Embryonic facial prominence (tissue), 1 donor: ENCODE data around the gene MAGEF1.
"Not testable (repeated sequence)": the region's sequence is repeated elsewhere in the genome, so short reads cannot be mapped to it uniquely, and the experiment has no call there.

Experiments used
- DNase-seq: peaks from one replicate; pipeline ENCODE4 v3.0.0-alpha.2; 2016; ENCODE audit errors: extremely low spot score

Gene MAGEF1

DNA sequence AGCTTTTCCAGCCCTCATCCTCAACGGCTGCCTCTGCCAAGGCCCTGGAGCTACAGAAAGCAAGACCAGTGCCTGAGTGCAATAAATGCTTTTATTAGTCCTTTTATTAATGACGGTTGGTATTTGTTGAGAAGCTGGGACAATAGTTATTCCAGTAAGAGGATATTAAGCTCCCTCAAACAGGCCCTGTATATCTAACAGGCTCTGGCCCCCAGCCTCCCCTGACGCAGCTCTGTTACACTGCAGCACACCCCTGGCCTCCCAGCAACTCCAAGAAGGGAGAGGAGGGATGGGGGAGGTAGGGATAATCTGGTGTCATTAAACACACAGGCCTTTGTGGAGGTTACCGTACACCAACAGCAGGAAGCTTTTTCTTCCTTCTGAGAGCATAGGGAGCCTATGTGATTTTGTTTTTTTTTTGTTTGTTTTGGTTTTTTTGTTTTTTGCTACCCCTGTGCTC, 30.8 kb upstream of the MAGEF1 start:
- DNase-seq = no peak

DNA sequence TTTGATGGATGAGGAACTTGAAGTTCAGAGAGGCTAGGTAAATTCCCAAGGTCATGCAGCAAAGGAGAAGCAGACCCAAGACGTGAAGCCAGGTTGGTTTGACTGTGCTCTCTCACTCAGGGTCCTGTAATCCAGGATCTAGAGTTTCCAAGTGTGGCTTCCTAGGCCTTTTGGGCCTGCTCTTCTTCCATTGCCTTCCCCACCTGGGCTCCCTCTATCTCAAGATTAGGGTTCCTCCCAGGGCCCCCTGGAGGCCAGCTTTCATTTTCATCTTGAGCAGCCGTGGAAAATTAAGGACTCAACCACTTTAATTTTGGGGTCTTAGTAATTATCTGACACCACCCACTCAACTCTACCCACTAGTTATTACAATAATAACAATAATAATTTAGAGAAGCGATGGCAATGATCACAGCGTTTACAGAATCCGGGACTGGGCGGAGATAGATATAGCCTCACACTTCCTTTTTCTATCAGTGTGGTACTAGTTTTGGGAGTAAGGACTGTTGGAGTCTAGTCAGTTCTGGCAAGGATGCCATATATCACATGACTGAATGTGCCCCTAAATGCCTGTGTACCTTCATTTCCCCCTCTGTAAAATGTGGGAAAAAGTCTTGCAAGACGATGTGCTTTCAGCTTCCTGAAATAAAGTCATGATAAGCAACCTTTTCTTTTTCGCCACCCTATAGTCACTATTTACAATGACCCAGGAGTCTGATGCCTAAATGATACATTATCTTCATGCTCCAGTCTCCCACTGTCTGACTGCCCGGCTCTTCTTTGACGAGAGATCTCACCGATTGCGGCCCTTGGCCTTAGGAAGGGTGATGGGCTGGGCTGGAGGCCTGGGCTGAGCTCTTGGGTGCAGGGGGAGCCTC, 30.2 kb upstream of the MAGEF1 start:
- no peak for DNase-seq

DNA sequence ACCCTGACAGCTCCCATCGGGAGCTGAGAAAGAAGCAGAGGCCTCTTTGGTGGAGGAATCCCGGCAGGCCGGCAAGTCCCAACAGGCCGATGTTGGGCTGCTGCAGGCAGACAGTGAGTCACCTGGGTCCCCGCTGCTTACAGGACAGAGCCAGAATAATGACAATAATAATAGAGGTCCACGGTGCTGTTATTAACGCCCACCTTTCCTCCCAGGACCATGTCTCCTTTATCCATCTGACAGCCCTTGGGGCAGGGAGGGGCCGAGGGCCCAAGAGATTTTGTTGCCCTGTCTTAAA, 29.3 kb upstream of the MAGEF1 start:
- DNase-seq = no peak

DNA sequence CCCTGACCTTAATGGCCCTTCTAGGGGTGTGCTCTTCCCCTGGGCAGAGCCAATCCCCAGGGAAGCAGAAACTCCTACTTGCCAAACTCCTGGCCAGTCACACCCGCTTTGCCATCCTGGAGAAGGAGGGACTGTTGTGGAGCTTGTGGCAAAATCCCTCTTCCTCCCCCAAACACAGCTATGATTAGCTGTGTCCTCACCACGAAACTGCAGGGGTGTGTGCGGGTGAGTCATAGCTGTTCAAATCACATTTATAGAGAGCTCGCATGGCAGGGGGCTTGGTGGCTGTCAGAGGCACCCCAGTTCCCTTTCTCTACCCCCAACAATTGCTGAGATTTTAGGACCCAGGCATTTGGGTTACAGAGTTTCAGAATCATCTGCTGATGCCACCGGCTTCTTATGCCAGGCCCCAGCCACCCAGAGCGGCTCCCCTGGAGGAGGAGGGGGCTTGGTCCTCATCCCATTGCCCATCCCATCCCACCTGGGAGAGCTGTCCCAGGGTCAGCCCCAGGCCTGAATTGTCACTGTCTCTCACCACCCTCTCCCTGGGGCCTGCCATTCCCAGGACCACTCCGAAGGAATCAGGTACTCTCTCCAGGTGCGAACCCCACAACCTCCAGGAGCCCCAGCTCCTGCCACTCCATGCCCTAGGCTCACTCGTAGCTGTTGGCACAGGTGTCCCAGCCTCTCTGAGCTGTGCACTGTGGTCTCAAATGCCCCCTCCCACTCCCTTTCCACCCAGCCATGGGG, 28.8 kb upstream of the MAGEF1 start:
- no peak for DNase-seq

DNA sequence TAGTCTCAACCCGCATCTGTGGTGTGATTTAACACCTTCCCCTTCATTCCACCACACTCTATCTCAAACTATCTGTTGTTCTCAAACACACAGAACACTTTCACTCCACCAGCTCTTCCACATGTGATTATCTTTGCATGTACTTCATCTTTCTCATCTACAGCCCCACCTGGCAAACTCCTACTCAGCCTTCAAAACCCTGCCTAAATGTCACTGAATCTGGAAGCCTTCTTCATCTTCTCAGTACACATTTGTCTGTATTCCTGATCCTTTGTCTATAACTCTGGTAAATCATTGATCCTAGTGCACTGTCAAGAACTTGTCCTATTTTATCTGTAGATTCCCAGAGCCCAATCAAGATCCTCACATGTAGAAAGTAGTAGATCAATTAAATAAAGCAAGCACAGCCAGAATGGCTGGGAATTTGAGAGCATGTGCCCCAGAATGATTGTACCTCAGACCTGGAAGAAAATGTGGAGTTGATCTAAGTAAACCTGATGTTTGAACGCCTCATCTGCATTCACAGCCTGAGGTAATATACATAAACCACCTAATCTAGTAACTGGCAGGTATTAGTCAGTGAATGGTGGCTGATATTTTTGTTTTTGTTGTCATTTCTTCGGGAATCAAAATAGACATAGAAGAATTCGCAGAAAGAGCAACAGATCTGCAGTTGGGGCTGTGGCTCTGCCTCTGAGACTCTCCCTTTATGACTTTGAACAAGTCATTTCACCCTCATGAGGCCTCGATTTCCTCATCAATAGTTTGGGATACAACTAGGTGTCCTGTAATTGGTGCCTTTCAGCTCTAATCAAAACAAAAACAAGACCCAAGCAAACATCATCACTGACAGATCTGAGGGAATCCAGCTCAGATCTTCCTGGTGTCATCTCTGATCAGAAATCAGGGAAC, 28.0 kb upstream of the MAGEF1 start:
- DNase-seq = no peak

DNA sequence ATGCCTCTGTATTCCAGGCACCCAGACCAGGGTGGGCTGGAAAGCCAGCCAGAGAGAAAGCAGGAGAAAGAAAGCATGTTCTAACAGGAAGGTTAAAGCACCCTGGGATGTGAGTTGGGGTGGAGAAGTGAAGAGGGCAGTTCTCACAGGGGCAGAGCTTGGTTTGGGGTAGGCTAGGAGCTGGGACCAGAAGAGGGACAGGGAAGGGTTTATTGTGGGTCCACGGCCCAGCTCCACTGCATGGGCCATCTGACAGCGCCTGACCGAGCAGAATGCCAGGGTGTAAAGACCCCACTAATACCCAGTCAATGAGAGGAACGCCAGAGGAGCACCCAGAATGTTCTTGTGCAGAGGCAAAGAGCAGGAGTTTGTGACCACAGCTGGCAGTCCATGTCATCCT, 27.1 kb upstream of the MAGEF1 start:
- no peak for DNase-seq

DNA sequence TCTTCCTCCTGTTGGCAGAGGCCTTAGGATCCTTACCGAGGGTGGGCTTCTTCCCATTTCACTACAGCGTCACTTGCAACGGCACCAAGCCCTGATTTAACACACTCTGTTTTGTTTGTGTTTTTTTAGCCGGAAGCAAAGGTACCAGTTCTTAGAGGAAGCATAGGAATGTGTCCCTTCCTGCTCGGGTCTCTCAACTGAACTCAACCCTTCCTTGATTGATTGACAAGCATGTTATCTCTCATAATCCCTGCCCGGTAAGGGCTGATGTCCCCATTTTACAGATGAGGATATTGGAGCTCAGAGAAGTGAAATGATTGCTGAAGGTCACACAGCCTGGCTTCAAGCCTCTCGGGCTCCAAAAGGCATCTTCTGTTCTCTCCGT, 26.6 kb upstream of the MAGEF1 start:
- no peak for DNase-seq

DNA sequence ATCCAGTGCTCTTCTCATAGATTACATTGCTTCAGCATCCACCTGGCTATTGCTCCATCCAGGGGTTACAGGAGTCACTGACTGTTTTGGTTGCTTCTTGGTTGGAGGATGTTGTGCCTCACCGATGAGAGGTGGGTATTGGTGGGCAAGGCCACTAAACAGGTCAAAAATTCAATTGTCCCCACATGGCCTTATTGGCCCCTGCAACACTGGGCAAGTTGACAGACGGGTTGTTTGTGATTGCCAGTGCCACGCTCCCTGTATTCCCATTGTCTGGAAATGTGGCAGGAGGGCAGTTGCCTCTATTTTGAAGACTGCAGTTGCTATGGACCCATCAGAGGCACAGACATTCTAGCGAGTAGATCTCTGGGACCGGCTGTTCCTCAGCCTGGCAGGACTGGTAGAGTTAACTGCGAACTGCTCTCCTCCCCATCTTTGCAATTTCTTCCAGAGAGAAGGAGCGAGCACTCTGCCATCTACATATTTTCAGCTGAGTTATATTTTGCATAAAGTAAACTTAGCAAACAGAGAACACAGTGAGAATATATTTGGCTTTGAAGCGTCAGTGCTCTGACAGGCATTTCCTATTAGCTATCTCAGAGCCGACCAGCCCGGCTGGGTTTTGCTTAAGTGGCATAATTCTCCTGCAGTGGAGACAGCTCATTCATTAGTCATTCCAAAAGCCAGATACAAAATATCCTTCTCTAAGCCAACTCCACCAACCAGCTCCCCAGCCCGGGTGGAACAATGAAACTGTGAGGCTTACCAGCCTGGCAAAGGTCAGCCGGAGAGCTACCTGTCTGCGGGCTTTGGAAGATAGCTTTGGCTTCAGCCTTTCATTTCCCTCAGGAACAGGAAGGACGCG, 26.0 kb upstream of the MAGEF1 start:
- DNase-seq = no peak

DNA sequence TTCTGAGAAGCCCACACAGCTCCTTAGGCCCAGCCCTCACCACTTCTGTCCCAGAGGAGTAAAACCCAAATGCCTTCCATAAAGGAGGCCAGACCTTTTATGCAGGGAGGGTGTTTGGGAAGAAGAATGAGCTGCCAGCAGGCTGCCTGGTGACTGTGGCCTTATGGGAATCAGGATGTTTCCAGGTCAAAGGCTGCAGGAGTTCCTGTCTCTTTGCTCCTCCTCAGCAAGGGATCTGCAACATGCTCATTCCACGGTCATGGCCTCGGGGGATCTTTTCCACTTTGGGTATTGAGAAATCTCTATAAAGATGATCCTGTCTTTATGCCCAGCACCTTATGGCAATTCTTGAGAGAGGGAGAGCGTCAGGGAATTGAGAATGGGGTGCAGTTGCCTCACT, 25.2 kb upstream of the MAGEF1 start:
- DNase-seq = no peak

DNA sequence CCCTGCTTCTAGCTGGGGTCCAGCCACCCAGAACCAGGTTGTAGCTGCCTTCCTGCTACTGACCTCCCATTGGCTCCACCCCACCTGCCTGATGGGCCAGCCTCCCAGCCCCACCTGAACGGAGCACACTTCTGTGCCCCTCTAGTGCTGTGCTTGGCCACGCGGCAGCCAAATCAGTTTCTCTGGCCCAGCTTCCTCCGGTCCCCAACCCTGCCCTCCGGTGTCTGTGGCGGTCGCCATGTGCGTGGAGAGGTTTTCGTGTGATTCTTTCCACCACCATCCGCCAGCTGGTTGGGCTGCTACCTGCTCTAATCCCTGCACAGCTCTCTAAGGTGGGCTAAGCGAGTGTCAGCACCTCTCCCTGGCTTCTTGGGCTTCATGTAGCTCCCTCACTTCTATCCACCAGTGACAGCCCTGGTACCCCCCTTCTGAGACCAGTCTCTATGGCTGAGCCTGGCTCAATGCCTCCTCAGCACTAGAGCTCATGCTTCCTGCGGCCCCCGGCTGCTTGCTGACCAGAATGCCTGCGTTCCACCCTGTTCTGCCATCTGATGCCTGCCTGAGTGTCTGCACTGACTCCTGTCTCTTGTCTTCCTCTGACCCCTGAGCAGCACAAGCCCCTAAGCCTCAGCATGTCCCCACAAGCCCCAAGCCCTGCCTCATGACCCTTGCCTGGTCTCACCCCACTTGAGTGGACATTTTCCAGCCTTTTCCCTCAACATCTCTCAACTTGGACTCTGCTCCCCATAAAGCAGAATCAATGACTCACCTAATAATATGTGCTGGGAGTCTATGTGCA, 23.2 kb upstream of the MAGEF1 start:
- DNase-seq = no peak

DNA sequence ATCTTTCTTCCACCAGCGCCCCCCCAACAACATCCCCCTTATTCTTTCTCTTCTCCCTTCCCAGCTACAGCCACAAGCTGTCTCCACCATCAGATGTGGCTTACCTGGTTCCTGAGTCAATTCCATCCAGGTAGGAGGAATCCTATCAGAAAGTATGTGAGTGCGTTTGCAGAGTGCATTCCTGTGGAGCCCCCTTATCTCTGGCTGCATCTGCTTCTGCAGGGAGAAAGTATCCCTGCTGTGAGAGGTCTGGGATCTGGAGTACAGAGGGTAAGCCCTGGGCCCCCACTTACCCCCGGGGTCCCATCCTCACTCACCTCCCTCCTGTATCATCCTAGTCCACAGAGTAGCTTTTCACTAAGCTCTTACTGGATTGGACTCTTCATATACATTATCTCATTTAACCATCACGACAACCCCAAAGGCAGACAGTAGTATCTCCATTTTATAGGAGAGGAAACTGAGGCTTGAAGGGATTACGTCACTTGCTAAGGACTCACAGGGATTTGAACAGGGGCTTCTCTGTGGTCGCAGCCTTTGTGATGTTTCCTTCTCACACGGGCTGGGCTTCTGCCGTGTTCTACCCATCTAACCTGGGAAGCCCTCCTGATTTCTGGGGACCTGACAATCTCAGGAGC, 22.2 kb upstream of the MAGEF1 start:
- no peak for DNase-seq

DNA sequence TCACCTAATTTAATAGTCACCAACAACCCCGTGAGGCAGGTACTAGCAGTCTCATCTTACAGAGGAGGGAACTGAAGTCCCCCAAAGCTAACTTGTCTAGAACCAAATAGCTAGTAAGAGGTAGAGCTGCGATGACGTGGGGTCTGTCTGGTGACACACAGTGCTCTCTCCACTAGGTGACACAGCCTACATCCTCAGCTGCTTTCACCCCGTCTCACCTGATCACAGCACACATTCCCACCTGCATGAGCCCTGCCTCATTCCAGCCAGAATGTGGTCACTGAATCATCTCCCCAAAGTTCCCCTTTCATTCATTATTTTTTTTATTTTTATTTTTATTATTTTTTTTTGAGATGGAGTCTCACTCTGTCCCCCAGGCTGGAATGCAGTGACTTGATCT, 21.3 kb upstream of the MAGEF1 start:
- no peak for DNase-seq

DNA sequence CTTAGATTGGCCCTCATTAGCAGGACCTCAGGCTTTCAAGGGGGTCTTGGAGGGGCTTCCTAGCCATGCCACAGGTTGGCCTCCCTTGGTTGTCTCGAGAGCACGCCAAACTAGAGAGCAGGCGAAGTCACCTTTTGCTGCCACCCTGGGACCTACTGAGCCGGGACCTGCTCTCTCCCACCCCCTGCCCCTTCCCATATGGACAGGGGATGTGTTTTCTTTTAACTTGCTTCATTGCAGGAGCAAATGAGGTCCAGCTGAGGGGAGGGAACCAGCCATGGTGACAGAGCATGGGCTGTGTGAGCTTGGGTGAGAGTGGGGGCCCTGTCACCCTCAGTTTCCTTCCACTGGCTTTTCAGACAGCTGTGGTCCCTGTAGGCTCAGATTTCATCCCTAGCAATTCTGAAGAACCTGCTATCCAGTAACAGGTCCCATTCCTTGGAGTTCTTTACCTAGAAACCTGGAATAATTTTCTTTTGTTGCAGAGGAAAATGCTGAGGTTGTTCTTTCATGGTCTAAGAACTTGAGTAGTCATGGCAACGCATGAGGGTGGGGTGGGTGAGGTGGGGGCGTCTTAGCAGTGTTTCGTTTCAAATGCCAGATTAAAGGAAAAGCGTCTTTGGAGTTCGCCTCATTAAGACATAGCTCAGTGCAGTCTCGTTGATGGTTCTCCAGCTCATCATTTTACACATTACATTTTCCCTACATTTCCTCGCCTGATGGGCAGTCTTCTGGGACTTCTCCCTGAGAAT, 20.1 kb upstream of the MAGEF1 start:
- no peak for DNase-seq

DNA sequence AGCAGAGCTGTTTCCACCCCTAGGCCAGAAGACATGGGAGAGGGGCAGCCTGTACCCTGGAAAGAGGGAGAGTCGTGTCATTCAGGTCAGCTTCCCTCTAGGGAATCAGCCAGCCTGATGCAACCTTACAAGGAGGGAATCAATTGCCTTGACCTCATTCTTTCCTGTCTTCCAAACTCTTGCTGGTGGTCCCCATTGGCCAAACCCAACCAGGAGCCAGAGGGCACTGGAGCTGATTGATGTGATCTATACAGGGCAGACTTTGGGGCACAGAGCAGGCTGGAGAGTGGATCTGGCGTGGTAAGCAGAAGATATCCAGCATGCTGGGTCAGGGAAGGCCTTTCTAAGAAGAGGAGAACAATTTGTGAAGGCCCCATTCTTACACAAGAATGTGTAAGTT, 19.1 kb upstream of the MAGEF1 start:
- DNase-seq = no peak

DNA sequence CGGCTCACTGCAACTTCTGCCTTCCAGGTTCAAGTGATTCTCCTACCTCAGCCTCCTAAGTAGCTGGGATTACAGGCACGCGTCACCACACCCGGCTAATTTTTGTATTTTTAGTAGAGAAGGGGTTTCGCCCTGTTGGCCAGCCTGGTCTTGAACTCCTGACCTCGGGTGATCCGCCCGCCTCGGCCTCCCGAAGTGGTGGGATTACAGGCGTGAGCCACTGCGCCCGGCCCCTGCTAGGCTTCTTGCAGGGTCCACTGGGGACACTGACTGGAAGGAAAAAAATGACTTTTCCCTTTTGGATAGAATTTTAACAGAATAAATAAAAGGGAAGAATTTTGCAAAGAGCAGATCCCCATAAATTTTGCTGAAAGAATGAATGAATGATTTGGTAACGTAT, 17.3 kb upstream of the MAGEF1 start:
- not testable (repeated sequence) for DNase-seq

DNA sequence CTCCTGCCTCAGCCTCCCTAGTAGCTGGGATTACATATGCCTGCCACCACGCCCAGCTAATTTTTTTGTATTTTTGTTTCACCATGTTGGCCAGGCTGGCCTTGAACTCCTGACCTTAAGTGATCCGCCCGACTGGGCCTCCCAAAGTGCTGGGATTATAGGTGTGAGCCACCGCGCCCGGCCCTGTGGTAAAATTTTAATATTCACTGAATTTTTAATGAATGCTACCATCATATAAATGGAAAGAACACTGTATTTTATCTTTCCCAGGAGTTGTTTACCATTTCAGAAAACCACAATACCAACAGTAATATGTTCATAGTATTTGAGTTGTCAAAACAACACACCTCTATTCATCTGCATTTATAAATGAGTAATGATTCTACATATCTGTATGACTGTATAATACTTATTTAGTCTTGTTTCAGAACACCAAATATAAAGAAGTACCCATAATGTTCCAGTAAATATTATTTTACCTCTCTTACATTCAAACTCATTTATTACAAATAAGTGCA, 16.2 kb upstream of the MAGEF1 start:
- no peak for DNase-seq

DNA sequence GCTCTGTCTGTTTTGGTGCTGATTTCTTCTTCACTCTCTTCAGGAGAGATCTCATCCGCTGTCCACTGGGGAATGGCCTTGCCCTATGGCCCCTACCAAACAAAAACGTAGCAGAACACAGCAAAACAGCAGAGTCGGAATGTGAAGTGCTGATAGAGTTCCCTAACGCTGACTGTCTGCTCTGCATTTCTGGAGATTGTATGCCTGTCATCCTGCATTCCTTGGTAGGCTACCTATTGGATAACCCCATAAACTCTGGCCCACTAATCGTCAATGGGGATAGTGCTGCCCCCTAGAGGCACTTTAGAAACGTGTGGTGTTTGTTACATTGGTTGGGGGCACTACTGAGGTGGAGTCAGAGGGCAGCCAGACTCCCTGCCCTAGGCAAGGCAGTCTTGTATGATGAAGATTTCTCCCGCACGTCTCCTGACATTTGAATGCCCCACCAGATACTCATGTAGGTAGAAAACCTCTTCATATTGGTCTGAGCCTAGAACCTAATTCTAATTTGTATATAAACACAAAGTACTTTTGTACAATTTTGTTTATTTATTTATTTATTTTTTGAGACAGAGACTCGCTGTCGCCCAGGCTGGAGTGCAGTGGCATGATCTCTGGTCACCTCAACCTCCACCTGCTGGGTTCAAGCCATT, 15.6 kb upstream of the MAGEF1 start:
- DNase-seq = no peak

DNA sequence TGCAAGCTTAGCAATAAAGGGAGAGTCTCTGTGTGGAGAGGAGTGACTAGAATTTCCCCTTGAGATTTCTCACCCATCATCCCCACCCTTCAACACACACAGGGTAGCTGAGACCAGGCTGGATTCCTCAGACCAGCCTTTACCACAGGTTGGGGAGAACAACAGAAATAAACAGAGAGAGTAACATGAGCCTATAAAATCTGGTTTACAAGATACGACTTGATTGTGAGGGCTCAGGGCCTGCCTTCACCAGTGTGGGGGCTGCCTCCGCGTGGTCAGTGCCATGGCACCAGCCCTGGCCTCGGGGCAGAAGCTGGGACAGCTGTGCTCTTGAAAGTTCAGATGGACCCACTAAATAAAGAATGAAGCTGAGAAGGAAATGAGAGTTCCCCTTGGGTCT, 14.6 kb upstream of the MAGEF1 start:
- no peak for DNase-seq
